NCI-H345 (cell line): ENCODE measurements around the gene EXOSC2.

ENCODE experiments used
- DNase-seq: peaks from one replicate; lab custom pipeline; 2025; lab: John Stamatoyannopoulos, UW

EXOSC2 gene

GRCh38 chr9:130698514-130698913 is 4.9 kb downstream of the EXOSC2 start:
- DNase-seq = no peak

DNA sequence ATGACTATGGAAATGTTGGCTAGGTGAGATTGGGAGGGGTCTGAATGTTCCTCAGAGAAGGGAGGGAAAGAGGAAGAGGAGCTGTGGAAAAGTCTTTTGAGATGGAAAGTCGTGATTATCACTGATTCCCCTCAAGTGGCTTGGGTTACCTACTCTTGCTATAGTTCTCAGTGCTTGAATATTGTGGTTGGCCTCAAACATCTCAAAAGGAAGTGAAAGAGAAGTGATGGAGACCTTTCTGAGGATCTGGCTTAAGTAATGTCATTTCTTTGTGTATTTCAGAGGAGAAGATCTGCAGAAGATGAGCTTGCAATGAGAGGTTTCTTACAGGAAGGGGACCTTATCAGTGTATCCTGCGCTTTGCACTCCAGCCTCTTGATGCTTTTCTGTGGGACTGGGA is 5.5 kb downstream of the EXOSC2 start:
- DNase-seq = no peak

- DNase-seq = peak; percentile 61
Measured at GRCh38 chr9:130701059-130702022, 7.8 kb downstream of the EXOSC2 start.

- DNase-seq = no peak
Measured at GRCh38 chr9:130703501-130703900, 9.9 kb downstream of the EXOSC2 start.

DNA sequence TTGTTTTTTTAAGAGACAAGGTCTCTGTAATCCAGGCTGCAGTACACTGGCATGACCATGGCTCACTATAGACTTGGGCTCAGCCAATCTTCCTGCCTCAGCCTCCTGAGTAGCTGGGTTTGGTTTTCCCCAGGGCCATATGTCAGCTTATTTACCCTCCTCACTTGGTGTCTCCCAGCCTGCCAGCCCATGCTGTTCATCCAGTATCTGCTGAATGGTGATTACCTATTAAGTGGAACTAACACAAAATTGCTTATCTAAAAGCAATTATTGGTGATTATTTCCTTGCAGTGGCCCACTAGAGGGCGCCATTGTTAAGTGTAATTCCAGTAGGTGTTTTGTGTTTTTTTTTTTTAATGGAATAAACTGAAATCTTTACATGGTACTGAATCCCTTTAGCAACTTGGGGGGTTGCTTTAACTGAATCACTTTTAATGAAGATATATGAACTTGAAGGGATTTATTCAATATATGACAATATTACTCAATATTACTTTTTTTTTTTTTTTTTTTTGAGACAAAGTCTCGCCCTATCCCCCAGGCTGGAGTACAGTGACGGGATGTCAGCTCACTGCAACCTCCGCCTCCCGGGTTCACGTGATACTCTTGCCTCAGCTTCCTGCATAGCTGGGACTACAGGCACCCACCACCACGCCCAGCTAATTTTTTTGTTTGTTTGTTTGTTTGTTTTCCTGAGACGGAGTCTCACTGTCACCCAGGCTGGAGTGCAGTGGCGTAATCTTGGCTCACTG is 13.8 kb downstream of the EXOSC2 start:
- DNase-seq = peak; percentile 65

GRCh38 chr9:130710822-130711352 is 17.3 kb downstream of the EXOSC2 start:
- DNase-seq = no peak

GRCh38 chr9:130711469-130711868 is 17.9 kb downstream of the EXOSC2 start:
- DNase-seq = no peak

DNA sequence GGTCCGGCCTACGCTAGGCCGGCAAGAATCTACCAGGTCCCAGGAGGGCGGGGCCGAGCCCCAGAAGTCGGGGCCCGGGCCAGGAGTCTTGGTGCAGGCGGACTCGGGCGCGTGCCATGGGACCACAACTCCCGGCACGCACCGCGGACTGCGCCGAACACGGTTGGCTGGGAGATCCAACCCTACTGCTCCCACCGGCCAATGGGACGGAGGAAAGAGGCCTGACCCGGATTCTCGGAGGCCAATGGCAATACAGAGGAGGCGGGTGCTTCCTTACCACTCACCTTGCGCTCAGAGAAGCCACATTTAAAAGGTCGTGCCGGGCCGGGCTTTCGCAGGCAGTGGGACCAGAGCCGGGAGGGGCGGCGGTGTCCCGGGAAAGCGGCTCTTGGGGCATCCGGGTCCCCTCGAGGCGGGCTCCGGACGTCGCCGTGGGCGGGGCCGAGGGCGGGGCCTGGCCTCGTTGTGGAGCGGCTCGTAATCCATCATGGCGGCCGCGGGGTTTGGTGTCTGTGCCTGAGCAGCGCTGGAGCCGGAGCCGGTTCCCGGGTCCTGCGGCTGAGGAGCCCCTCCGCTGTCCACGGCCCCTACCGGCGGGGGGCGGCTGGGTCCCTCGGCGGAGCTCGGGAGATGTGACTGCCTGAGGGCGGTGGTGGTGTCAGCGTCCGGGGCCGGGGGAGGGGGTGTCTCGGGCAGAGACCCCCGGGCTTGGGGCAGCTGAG is 19.1 kb downstream of the EXOSC2 start:
- DNase-seq = peak; percentile 97

GRCh38 chr9:130713286-130713960 is 19.8 kb downstream of the EXOSC2 start:
- no peak for DNase-seq

DNA sequence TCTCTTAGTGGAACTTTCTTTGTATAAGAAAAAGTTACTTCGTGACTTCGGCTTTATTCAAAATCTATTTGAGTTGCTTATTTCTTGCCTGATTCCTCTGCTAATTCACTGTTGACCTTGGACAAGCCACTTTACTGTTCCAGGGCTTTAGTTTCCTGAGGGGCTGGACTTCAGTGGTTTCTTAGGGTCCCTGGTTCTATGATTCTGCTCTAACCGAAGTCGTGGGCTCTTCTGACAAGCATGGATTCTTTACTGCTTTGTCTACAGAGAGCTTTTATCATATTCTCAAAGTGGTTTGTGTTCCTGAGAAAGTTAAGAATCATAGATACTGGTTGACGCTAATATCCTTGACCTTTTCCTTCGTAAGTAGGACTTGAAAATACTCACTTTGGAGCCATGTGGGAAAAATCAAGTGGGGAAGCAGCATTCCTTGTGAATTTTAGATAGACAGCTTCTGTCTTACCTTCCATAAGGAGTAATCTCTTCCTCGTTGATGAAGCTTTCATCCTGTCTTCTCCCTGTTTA is 21.1 kb downstream of the EXOSC2 start:
- DNase-seq = no peak

DNA sequence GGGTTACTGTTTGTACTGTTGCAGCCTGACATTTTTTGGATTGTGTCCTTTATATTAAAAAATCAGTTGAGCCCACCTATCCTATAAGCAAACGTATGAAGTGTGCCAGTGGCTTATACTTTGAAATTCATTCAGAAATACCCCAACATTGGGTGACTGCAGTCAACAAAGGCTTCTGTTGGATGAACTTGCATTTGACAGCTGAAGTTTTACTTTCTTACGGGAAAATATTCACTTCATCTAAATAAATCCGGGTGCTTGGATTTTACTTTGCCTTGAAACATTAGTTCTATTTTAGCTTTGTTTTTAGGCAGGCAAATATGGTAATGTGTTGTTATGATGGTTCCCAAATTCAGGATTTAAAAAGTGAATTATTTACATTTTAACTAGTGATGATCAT is 21.7 kb downstream of the EXOSC2 start:
- DNase-seq = no peak

- DNase-seq = no peak
Measured at GRCh38 chr9:130718562-130718961, 25.0 kb downstream of the EXOSC2 start.

DNA sequence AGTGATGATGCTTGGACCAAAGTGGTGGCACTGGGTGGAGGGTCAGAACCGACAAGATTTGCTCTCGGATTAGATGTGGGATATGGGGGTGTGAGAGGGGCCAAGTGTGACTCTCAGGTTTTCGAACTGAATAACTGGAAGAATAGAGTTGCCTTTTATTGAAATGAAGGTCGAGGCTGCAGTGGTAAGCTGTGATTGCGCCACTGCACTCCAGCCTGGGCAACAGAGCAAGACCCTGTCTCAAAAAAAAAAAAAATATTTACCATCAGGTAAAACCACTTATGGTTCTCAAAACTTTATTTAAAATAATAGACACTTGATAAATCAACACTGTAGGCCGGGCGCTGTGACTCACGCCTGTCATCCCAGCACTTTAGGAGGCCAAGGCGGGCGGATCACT is 27.2 kb downstream of the EXOSC2 start:
- DNase-seq = no peak

DNA sequence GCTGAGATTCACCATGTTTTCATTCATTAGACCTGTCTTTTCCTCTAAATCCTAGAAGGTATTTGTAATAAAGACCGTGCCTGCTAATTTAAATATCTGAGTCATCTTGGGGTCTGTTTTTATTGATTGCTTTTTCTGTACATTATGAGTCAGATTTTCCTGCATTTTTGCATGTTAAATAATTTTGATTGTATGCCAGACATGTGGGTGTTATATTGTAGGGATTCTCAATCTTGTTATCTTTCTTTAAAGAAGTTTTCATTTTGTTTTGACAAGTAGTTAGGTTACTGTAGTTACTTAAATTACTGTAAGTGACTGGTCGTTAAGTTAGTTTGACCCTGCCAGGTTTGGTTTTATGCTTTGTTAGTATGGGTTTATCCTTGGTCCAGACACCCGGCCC is 35.1 kb downstream of the EXOSC2 start:
- DNase-seq = no peak

GRCh38 chr9:130729145-130729544 is 35.6 kb downstream of the EXOSC2 start:
- DNase-seq = no peak

GRCh38 chr9:130731355-130731754 is 37.8 kb downstream of the EXOSC2 start:
- peak; percentile 66 for DNase-seq

GRCh38 chr9:130732136-130732535 is 38.6 kb downstream of the EXOSC2 start:
- peak; percentile 52 for DNase-seq

DNA sequence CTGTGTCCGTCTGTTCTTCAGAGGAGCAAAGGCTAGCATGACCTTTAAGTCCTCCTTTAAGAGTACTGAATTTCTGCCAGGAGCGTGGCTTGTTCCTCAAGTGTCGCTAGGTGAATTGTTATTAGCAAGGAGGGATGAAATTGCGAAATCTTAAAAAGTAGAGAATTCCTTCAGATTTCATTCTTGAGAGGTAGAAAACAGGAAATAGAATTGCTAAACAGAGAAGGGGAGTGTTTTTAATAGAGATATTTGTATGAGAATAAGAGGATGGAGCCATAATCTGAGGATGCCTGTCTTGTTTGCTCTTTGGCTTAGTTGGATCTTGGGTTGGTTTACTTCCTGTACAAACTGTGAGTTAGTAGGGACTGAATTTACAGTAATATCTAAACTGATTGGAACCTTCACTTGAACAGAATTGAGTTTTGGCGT is 39.2 kb downstream of the EXOSC2 start:
- no peak for DNase-seq

DNA sequence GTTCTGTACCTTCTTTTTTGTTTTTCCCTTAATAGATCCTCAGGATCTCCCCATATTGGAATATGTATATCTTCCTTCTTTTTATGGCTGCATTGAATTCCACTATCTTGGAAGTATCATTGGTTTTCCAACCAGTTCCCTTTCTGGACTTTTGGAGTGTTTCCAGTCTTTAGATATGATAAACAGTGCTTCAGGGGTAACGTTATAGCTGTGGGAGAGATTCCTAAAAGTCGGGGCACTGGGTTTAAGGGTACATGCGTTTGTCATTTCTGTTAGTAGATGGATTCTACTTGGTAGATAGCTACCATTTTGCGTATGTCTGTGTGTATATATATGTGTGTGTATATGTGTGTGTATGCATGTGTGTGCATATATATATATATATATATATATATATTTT is 42.0 kb downstream of the EXOSC2 start:
- no peak for DNase-seq

- DNase-seq = no peak
Measured at GRCh38 chr9:130736834-130737233, 43.3 kb downstream of the EXOSC2 start.

DNA sequence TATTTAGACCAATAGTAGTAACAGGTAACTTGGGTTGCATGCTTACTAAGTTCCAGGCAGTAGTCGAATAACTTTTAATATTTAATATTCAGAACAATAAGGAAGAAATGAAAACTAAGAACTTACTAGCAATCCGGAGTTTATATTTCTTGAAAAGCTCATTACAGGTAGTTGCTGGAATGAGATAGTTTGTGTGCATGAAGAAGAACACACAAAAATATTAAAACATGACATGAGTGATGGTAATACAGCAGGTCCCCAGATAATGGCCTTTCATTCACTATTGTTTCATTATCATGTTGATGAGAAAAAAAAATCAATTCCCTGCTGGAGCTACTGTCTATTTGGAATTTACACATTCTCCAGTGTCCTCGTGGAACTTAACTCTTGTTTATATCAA is 44.7 kb downstream of the EXOSC2 start:
- DNase-seq = no peak
